ENCODE results near the gene OLFM1.

OLFM1 gene

DNA sequence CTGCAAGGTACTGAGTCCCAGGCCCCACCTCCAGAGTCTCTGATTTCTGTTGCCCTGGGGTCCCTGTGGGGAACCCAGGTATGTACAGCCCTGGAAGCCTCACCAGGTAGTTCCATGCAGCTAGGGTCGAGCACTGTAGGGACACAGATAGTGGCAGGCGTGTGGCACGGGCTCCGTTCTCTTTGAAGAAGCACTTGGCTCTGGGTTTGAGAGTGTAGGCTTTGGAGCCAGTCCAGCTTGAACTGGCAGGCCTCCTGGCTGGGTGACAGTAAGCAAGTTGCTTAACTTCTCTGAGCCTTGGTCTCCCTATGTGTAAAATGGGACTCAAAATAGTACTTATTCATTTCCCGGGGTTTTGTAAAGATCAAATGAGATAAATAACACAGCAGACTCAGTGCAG lies 5.6 kb downstream of the OLFM1 start:
- DNase-seq: no peak

DNA sequence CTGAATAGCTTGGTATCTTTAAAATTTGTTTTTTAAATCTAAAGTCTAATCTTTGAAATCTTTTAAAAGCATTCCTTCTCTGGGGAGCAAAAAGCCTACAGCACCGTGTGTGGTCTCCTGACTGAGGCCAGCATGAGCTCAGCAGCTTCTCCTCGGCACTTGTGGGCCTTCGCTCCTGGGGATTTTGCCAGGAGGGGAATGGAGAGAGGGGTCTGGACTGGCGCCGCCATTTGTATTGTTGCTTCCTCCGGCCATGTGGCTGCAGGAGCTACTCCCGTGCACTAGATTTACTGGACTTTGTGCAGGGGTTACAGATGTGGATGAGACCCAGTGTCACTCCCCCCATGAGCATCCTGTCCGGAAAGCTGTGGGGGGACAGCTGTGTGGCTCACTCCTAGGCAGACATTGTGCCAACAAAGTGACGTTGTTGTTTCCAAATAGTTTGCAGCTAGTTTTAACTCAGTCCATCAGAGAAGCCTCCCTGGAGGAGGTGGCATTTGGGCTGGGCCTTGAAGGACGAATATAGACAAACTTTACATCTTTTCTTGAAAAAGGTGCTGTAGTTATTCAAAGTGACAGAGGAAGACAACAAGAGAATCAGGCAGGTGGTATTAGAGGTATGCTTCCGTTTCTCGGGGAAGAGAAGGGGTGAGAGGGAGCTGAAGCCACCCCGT lies 6.6 kb downstream of the OLFM1 start:
- no peak for DNase-seq

GRCh38 chr9:135095470-135096407 lies 8.3 kb downstream of the OLFM1 start:
- DNase-seq: no peak

GRCh38 chr9:135096408-135096895 lies 9.0 kb downstream of the OLFM1 start:
- DNase-seq: no peak

DNA sequence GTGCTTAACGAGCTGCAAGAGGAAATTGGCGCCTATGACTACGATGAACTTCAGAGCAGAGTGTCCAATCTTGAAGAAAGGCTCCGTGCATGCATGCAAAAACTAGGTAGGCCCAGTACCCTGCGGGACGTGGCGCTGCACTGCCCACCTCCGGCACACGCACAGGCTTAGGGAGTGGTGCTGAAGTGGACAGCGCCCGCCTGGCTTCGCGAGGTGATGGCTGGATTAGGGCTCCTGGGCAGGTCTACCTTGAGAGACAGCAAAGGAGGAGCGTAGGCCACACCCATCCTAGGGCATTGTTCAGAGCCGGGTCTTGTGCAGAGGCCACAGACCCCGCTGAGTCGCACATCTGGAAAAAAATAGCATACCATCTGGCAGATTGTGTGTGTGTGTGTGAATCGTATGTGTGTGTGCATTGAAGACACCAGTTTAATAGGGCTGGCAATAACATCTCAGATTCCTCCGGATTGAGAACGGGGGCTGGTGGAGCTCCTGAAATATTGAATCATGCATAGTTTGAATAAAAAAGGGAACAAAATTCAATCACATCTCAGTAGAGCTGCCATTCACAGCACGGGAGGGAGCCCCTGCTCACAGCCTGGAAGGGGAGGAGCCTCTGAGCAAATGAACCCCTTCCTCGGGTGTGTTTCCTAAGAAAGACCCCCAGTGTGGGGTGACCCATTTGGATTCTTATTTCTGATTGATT lies 11.1 kb downstream of the OLFM1 start:
- no peak for DNase-seq

GRCh38 chr9:135099574-135099973 lies 12.1 kb downstream of the OLFM1 start:
- no peak for DNase-seq

- no peak for DNase-seq
Measured at GRCh38 chr9:135100241-135100681, 12.8 kb downstream of the OLFM1 start.

DNA sequence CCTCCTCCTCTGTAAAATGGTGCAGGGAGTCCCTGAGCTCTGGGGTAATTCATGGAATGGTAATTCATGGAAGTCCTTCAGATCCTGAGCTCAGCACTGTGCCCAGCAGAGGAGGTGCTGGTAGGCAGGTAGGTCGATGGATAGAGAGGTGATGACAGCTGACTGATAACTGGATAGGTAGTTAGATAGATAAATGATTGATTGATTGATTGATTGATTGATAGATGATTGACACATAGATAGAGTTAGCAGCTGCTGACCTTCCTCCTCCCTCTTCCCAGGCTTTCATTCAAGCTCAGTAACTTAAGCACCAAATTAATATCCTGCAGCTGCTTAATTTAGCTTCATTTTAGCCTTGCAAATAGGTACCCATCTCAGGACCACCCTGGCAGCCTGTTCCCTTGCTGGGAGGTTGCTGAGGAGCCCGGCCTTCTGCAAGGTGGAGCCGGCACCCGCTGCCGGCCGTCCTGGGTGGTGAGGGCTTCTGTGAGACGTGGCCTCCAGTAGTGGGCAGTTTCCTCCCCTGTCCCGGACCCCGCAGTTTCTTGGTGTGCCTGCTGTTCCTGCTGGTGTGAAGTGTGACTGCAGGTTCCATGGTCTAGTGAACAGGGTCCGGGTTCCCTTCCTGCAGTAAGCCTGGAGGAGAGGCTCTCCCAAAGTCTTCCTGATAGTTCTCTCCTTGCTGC lies 13.4 kb downstream of the OLFM1 start:
- no peak for DNase-seq

DNA sequence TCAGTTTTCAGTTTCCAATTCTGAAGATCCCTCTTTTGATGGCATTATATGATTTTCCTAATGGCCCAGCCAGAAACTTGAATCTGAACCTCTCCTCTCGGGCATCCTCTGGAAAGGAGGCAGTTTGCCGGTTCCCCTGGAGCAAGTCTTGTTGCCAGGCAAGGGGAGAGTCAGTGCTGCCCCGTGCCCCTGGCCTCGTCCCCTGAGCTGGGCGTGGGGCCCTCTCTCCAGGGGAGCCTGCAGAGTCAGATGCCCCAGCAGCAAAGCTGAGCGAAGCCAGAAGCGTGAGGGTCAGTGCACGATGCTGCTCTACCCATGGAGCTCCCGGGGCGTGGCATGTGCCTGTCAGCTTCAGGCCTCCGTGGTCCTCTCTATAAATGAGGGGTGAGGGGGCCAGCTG lies 14.0 kb downstream of the OLFM1 start:
- DNase-seq: no peak

- DNase-seq: no peak
Measured at GRCh38 chr9:135101926-135102325, 14.5 kb downstream of the OLFM1 start.

- no peak for DNase-seq
Measured at GRCh38 chr9:135102331-135102730, 14.9 kb downstream of the OLFM1 start.

DNA sequence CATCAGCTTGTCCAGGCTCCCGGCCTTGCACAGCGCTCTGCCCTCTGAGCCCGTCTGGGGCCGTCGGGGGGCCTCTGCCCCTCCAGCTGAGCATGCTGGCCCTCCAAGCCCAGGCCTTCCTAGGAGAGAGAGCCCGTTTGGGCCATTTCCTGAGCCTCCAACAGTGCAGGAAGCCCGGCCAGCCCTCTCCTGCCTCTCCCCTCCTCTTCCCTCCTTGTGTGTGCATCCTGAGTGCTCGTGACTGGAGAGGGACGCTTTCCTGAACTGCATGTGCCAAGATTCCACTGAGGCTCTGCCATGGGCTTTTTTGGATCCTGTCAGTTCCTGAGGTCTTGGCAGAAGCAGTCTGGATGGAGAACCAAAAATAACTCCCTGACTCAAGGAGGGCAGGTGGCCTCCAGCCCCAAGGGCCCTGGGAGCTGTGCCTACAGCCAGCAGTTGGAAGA lies 15.6 kb downstream of the OLFM1 start:
- no peak for DNase-seq

- DNase-seq: no peak
Measured at GRCh38 chr9:135103931-135104639, 16.6 kb downstream of the OLFM1 start.

DNA sequence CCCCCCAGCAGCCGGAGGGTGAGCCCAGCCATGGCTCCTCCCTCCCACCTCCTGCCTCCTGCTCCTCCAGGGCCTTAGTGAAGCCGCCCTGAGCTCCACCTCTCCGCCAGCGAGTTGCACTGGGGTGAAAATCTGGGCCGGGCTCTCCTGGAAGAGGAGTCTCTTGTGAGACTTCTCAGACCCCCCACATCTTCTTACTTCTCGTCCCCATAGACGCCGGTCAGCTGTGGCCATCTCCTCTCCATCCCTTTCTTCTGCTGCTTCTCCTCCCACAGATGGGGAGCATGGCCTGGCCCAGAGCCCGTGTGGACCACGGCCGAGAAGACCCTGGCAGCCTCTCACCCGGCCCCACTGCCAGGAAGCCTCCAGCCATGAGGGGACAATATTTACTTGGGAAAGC lies 17.3 kb downstream of the OLFM1 start:
- DNase-seq: no peak

GRCh38 chr9:135105211-135105745 lies 17.8 kb downstream of the OLFM1 start:
- no peak for DNase-seq

DNA sequence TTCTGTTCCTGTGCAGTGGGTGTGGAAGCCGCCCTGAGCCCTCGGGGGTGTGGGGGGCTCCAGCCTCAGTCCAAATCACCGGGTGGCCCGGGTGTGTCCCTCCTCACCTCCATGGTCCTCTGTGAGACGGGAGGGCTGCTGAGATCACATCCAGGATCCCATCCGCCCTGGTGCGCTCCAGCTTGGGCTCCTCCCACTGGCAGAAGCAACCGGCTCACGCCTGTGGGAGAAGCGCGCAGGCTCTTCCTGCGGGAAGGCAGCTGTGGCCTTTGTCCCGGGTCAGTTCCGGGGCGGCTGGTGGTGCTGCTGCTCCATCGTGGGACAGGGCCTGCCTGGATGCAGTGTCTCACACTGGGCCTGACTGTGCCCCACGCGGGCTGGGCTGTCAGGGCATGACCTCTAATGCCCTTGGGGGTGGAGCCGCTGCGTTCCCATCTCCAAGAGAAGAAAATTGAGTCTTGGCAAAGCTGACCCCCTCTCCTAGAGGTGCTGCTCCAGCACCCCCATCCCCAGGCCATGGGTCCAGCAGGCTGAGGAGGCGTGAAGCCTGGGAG lies 18.5 kb downstream of the OLFM1 start:
- DNase-seq: no peak

DNA sequence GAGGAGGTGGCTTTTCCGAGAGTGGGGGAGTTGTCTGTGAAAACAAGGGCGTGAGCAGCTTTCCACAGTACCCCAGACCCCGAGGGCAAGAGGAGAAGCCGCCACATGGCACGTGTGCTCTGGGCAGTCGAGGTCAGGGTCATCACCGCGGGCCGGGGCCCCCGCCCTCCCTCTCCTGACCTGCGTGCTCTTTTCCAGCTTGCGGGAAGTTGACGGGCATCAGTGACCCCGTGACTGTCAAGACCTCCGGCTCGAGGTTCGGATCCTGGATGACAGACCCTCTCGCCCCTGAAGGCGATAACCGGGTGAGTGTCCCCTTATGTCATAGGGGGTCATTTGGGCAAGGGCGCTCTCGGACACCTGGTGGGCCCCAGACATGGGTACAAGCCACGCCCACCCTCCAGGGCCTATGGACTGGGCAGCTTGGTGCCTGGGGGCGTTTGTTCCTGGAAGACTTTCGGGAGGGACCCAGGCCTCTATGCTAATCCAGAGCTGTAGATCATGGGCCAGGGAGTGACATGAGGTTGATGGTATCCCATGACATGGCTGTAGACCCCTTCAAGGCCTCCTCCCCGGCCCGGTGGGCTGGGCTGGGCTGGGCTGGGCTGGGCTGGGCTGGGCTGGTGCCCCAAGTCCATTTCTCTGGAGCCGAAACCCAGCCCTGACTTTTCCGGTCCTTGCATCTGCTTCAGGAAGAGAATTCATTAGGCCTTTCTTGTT lies 19.2 kb downstream of the OLFM1 start:
- DNase-seq: no peak

GRCh38 chr9:135107581-135108235 lies 20.2 kb downstream of the OLFM1 start:
- no peak for DNase-seq

DNA sequence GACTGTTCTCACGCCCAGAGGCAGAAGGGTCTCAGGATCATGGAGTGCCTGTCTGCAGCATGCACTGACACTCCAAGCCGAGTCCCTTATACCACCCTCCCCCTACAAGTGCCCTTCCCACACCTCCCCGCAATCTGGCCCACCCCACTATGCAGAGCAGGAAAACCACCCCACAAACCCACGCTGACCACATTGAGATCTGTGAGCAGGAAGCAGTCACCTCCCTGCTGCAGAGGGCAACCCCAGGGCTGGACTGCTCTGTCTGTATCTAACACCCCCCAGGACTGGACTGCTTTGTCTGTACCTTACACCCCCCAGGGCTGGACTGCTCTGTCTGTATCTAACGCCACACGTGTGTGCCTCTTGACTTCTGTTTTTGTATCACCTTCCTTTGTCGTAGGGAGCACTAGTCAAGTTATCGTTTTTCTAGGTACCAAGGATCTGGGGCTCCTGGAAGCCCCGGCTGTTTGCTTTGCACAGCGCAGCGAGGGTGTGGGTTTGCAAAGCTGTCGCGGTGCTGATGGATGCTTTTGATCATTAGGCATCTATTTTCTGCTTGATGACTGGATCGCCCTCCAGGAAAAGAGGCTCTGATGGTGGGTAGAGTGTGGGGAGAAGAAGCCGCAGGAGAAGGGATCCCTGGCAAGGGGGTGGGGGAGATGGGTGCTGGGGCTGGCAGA lies 21.5 kb downstream of the OLFM1 start:
- no peak for DNase-seq

DNA sequence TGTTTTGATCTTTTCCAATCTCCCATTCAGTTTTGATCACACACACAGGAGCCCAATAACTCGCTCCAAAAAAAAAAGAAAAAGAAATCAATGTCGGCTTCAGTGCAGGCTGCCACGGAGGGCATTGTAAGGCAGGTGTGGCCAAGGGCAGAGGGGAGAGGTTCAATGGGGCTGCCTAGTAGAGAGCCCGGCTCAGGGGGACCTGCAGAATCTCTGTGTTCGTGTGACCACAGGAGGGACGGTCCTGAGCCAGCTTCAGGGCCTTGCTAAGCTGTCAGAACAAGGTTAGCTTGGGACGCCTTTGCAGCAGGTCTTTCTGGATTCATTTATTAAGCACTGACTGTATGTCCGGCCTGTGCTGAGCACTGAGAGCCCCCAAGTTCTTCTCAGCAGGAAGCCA lies 22.2 kb downstream of the OLFM1 start:
- DNase-seq: no peak

All from kidney glomerular epithelial cell (primary cell).